GM19463 (cell line): ENCODE results near the gene ABHD12B.
"Not testable (repeated sequence)": the region's sequence is repeated elsewhere in the genome, so short reads cannot be mapped to it uniquely, and the experiment has no call there.

ENCODE experiments used
- ATAC-seq: cut with Tn5 transposase; IDR thresholded peaks from one replicate; pipeline ENCODE4 v1.9.1; 2021; ENCODE audit warnings: mild to moderate bottlenecking, moderate library complexity; ENCODE audit not compliant: unreplicated experiment

ABHD12B gene

DNA sequence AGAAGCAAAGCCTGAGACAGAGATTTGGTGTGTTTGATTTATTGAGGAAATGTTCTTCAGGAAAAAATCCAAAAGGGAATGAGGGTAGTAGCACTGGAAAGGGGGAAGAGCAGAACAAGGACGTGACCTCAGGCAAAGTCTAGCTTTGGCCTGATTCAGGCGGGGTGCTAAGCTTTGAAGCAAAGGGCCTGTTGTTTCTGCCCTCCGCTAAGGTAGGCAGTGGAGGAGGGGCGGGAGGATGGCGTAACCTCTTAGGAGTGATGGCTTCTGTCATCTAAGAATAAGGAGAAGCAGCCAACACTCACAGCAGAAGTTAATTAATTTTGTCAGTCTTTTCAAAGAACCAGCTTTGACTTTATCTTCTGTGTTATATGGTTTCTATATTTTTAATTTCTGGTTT lies 20.4 kb downstream of the ABHD12B start:
- no peak for ATAC-seq

GRCh38 chr14:50896421-50896820 lies 24.6 kb downstream of the ABHD12B start:
- not testable (repeated sequence) for ATAC-seq

DNA sequence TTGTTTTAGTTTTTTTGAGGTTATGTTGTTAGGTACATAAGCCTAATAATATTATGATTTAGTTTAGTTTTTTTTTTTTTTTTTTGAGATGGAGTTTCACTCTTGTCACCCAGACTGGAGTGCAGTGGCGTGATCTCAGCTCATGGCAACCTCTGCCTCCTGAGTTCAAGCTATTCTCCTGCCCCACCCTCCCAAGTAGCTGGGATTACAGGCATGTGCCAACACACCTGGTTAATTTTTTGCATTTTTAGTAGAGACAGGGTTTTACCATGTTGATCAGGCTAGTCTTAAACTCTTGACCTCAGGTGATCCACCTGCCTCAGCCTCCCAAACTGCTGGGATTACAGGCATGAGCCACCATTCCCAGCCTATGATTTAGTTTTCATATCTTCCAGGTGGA lies 25.2 kb downstream of the ABHD12B start:
- ATAC-seq: not testable (repeated sequence)

DNA sequence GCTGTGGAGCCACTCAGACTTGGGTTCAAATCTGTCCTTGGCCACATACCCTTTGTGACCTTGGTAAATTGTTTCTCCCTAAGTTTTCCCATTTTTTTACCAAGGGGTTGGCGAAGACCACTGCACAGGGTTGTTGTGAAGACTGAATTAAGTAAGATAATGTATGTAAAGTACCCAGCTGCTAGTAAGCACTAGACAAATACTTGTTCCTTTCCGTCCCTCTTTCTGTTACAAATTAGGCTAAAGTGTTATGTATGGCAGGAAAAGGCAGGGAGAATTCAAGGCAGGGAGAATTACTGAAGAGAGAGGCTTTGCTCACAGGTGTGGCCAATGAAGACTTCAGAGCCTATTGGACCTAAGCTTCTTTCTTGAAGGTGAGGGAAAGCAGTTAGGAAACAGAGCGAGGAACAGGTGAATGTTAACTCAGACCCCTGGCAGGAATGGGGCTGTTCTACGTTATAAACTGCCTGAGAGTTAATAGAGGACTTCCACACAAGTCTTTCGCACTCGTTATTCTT lies 25.9 kb downstream of the ABHD12B start:
- ATAC-seq: no peak

GRCh38 chr14:50901361-50901760 lies 29.5 kb downstream of the ABHD12B start:
- ATAC-seq: no peak

GRCh38 chr14:50904719-50905118 lies 32.9 kb downstream of the ABHD12B start:
- no peak for ATAC-seq

DNA sequence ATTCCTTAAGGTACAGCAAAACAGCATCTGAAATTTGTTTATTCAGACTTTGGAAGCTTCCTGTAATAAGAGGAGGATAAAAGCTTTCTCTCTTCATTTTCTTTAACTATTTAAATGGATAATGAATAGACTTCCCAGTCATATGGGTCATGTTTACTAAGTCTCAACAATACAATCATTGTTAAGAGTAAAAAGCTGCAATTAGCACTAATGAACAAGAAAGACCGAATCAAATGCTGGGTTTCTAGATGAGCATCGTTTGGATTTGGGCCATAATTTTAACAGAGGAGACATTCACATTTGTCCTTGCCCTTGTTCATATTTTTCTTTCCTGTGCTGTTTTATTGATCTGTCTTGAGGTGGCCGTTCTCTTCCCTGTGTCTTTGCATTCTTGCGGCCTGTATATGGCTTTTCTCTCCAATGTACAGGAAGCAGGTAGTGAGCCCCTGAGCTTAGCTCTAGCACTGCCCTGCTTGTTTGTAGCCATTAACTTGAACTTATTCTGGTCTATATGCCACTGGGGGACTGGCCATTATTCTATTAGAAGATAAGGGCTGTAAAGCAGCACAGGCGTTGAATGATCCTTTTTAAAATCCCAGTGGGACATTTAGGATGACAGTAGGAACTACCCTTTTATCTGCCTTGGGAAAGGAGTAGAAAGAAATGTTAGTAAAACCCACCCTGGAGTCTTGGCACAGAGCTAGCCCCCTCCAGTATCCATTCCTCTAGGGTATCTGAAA lies 34.6 kb downstream of the ABHD12B start:
- ATAC-seq: no peak

GRCh38 chr14:50910495-50911420 lies 38.9 kb downstream of the ABHD12B start:
- ATAC-seq: no peak

GRCh38 chr14:50917449-50917848 lies 45.6 kb downstream of the ABHD12B start:
- ATAC-seq: no peak

DNA sequence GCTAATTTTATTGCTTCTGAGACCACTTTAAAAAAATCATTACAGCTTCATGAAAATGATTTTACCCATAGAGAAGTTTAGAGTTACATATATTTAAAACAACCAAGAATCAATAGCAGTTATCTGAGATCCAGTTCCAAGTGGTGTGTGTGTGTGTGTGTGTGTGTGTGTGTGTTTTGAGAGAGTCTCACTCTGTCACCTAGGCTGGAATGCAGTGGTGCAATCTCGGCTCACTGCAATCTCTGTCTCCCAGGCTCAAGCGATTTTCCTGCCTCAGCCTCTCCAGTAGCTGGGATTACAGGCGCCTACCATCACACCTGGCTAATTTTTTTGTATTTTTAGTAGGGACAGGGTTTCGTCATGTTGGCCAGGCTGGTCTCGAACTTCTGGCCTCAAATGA lies 47.7 kb downstream of the ABHD12B start:
- not testable (repeated sequence) for ATAC-seq

- ATAC-seq: no peak
Measured at GRCh38 chr14:50920482-50921230, 48.8 kb downstream of the ABHD12B start.

DNA sequence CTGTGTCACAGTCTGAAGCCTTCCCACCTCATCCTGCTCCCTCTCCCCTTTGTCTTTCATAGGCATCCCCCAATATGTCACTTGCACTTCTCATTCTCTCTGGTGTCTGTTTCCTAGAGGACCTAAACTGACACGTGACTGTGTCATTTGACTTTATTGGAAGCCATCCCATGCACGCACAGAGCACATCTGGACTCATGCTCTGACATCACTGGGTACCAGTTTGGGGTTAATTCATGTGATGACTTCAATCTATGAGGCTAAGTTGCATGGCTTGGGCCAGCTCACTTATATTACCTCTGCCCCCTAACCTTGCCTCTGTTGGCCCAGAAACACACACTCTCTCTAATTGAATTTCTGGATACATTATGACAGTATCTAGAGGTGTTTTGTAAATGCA lies 51.0 kb downstream of the ABHD12B start:
- no peak for ATAC-seq

DNA sequence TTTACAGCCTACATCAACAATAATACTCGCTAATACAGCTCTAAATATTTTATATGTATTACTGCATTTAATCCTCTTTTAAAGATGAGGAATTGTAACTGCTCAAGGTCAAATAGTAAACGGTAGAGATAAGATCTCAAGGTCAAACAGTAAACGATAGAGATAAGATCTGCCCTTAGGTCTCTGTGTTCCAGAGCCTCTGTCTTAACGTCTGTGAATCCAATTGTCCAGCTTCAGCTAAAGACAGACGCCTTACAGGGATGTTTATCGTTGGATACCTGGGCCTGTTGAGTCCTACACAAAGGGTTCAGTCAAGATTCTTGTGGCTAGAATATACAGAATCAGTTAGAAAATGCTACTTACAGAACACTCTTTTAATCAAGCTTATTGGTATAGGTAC lies 52.4 kb downstream of the ABHD12B start:
- no peak for ATAC-seq

- no peak for ATAC-seq
Measured at GRCh38 chr14:50924843-50925242, 53.0 kb downstream of the ABHD12B start.

DNA sequence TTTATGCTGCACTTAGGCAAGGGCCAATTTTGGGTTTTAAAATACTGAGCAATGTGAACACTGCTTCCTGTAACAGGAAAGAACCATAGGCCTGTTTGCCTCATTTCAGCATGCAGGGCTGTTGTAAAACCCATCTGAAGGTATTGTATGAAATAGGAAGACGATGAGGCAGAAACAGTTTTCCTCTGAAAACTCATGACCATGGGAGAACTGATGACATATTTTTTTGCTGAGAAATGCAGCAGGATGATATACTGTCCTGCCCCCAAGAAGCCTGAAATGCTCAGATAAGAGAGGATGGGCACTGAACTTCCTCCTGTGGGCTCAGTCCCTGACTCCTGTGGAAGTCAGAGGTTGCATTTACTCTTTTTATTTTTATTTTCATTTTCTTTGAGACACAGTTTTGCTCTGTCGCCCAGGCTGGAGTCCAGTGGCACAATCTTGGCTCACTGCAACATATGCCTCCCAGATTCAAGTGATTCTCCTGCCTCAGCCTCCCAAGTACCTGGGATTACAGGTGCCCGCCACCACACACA lies 55.1 kb downstream of the ABHD12B start:
- ATAC-seq: no peak

DNA sequence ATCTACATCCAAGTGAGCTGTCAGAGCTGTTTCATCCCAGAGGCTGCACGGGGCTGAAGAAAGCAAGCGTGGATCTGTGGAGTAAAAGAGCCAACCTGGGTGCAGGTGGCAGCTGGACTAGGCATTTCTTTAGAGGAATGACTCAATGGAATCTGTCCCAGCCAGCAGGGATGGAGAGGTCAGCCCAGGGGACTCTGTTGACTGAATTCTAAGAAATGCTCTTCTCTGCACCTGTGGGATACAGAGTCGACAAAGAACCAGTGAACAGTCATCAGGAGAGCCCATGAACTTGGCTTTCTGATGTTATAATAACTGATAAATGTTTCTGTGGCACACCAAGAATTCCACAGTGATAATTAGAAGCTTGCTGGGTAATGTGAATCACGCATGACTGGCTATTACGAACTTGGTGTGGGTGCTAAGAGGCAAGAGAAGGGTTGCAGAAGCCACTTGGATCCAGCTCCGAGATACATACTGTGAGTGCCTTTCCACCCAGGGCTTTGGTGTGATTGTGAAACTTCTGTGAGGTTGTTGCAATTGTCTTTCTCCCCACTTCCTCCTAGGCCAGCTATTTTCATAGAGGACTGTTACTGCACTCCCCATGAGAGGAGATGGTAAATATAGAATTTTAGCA lies 56.3 kb downstream of the ABHD12B start:
- ATAC-seq: no peak

GRCh38 chr14:50929506-50929905 lies 57.7 kb downstream of the ABHD12B start:
- ATAC-seq: no peak

DNA sequence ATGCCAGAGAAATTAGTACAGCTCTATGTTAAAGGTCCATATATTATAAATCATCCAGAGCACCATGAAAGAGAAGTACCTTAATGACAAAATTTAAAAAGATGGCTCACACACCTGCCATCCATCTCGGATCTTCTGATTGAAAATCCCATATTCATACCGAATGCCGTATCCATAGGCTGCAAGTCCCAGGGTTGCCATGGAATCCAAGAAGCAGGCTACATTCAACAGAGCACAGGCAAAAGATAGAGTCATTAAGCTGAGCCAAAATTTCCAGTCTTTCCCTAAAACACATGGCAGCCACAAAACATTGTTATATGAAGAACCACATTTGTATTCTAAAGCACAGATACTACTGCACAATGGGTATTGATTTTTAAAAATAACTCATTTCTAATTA lies 59.7 kb downstream of the ABHD12B start:
- no peak for ATAC-seq

- no peak for ATAC-seq
Measured at GRCh38 chr14:50932156-50932555, 60.3 kb downstream of the ABHD12B start.
